HCT116 (cell line): ENCODE measurements around the gene FAM89B. TPM values are rescaled to one million over a fixed set of nuclear protein-coding genes. Genes with fewer than 3 reads are reported as not detected.

Experiments used
- ATAC-seq: fragments of 200-7000 bp; cut with Tn5 transposase; 2 replicates; pipeline ENCODE4 v1.9.1; 2020; ENCODE audit warnings: mild to moderate bottlenecking, moderate library complexity
- BruUV-seq: library from RNA; stranded (reverse); fragments of 400-500 nt; replicated peaks from 2 replicates; lab custom pipeline; 2021; lab: Mats Ljungman, UMichigan
- CTCF ChIA-PET: fragments of 300-600 bp; sonication (Branson Sonifier 250); formaldehyde crosslinking; loops from one replicate; lab custom pipeline; 2021; ENCODE audit warnings: antibody characterized with exemption; lab: Charles Lee
- POLR2A ChIA-PET: fragments of 300-600, 350-600 bp; sonication (Branson Sonifier 250); formaldehyde crosslinking; loops from one replicate; lab custom pipeline; 2021; ENCODE audit warnings: antibody characterized with exemption; lab: Charles Lee
- RAD21 ChIA-PET, 2 experiments: fragments of 300-600 bp; sonication (Branson Sonifier 250); formaldehyde crosslinking; loops; one replicate each; lab custom pipeline; 2023; ENCODE audit warnings: low total read pairs in 2 of 2; ENCODE audit not compliant: uncharacterized antibody in 2 of 2, unreplicated experiment in 2 of 2, low non-redundant PET in 1 of 2; lab: Charles Lee
- DNase-seq: peaks from one replicate; pipeline ENCODE4 v3.0.0-alpha.2; 2010; ENCODE audit warnings: low read depth, low spot score
- H2AFZ ChIP-seq: fragments of 200-600 bp; shearing (Covaris generic), sonication (generic); 2 replicates; pipeline ENCODE4 v1.6.1; 2017; ENCODE audit warnings: low read depth, mixed run types, mixed read lengths, antibody characterized with exemption, low read length; ENCODE audit not compliant: poor library complexity, severe bottlenecking
- H3K27ac ChIP-seq: 2 replicates; pipeline ENCODE4 v1.5.1; 2012; ENCODE audit warnings: low read depth, low read length
- H3K27me3 ChIP-seq: fragments of 200-600 bp; sonication (generic); 2 replicates; pipeline ENCODE4 v1.6.1; 2016; ENCODE audit warnings: mixed run types, low read length, mixed read lengths; ENCODE audit not compliant: insufficient read depth
- H3K36me3 ChIP-seq, 2 experiments: fragments of 200-500 bp in 1 of 2; fragments of 200-600 bp in 1 of 2; sonication (Bioruptor generic) in 1 of 2; sonication (generic) in 1 of 2; 2 replicates each; pipeline versions ENCODE4 v1.5.1 to v1.6.1; 2014 to 2016; ENCODE audit warnings: low read length in 2 of 2, inconsistent platforms in 1 of 2, mixed read lengths in 1 of 2, mixed run types in 1 of 2; ENCODE audit not compliant: insufficient read depth in 2 of 2, control insufficient read depth in 1 of 2
- H3K4me1 ChIP-seq, 2 experiments: fragments of 200-600 bp in 1 of 2; sonication (generic) in 1 of 2; 2 replicates each; pipeline versions ENCODE4 v1.5.1 to v1.6.1; 2012 to 2017; ENCODE audit warnings: low read length in 2 of 2, inconsistent platforms in 1 of 2, mild to moderate bottlenecking in 1 of 2, mixed read lengths in 1 of 2, mixed run types in 1 of 2, moderate library complexity in 1 of 2; ENCODE audit not compliant: insufficient read depth in 2 of 2, control insufficient read depth in 1 of 2
- H3K4me2 ChIP-seq: fragments of 200-600 bp; sonication (generic); 2 replicates; pipeline ENCODE4 v1.6.1; 2017; ENCODE audit warnings: mixed run types, low read length, mixed read lengths
- H3K4me3 ChIP-seq, 2 experiments: fragments of 200-600 bp in 1 of 2; sonication (generic) in 1 of 2; replicated peaks in 1 of 2; 2 replicates each; pipeline ENCODE4 v1.5.1; 2011 to 2016; ENCODE audit warnings: low read length in 2 of 2, control low read depth in 1 of 2, low read depth in 1 of 2, mild to moderate bottlenecking in 1 of 2, mixed read lengths in 1 of 2, mixed run types in 1 of 2
- H3K79me2 ChIP-seq: fragments of 200-600 bp; sonication (generic); 2 replicates; pipeline ENCODE4 v1.6.1; 2017; ENCODE audit warnings: mild to moderate bottlenecking, mixed run types, low read length, moderate library complexity, mixed read lengths; ENCODE audit not compliant: insufficient read depth
- H3K9ac ChIP-seq: fragments of 200-600 bp; sonication (generic); 2 replicates; pipeline ENCODE4 v1.6.1; 2016; ENCODE audit warnings: low read length, mixed read lengths
- H3K9me2 ChIP-seq: fragments of 200-600 bp; sonication (generic), shearing (Covaris generic); 2 replicates; pipeline ENCODE4 v1.6.1; 2017; ENCODE audit warnings: mixed run types, mild to moderate bottlenecking, moderate library complexity; ENCODE audit not compliant: insufficient read depth
- H3K9me3 ChIP-seq, 2 experiments: fragments of 200-500 bp in 1 of 2; fragments of 200-600 bp in 1 of 2; sonication (Bioruptor generic) in 1 of 2; sonication (generic) in 1 of 2; 2 replicates each; pipeline ENCODE4 v1.6.1; 2014 to 2017; ENCODE audit warnings: low read length in 2 of 2, mixed read lengths in 2 of 2, inconsistent platforms in 1 of 2, low read depth in 1 of 2, mild to moderate bottlenecking in 1 of 2, mixed run types in 1 of 2, moderate library complexity in 1 of 2; ENCODE audit not compliant: control insufficient read depth in 1 of 2, insufficient read depth in 1 of 2
- H4K20me1 ChIP-seq: fragments of 200-600 bp; sonication (generic), shearing (Covaris generic); 2 replicates; pipeline ENCODE4 v1.6.1; 2017; ENCODE audit warnings: mixed run types, mild to moderate bottlenecking, moderate library complexity; ENCODE audit not compliant: insufficient read depth
- CEBPB ChIP-seq: IDR thresholded peaks from 2 replicates; pipeline ENCODE4 v1.6.1; 2012; ENCODE audit warnings: low read depth
- EGR1 ChIP-seq: IDR thresholded peaks from 2 replicates; pipeline ENCODE4 v1.6.1; 2012; ENCODE audit warnings: low read depth
- ELF1 ChIP-seq: IDR thresholded peaks from 2 replicates; pipeline ENCODE4 v1.6.1; 2012; ENCODE audit warnings: low read depth, borderline replicate concordance
- EZH2 ChIP-seq: fragments of 200-600 bp; sonication (generic); IDR thresholded peaks from 2 replicates; pipeline ENCODE4 v1.6.1; 2017; ENCODE audit warnings: antibody characterized with exemption, mixed run types
- EZH2phosphoT487 ChIP-seq: fragments of 200-600 bp; IDR thresholded peaks from 2 replicates; pipeline ENCODE4 v1.6.1; 2018; ENCODE audit warnings: antibody characterized with exemption, borderline replicate concordance
- JUND ChIP-seq: IDR thresholded peaks from 2 replicates; pipeline ENCODE4 v1.6.1; 2012
- POLR2A ChIP-seq: IDR thresholded peaks from 2 replicates; pipeline ENCODE4 v1.7.0; 2011; ENCODE audit warnings: borderline replicate concordance; ENCODE audit not compliant: insufficient read depth, insufficient read length; ENCODE audit errors: extremely low read depth
- POLR2AphosphoS5 ChIP-seq: IDR thresholded peaks from 2 replicates; pipeline ENCODE4 v1.6.1; 2011; ENCODE audit warnings: mild to moderate bottlenecking, low read depth, low read length, moderate library complexity
- RAD21 ChIP-seq: IDR thresholded peaks from 2 replicates; pipeline ENCODE4 v1.6.1; 2012; ENCODE audit warnings: low read depth, mild to moderate bottlenecking
- SIN3A ChIP-seq: IDR thresholded peaks from 2 replicates; pipeline ENCODE4 v1.6.1; 2012; ENCODE audit warnings: low read depth
- SP1 ChIP-seq: IDR thresholded peaks from 2 replicates; pipeline ENCODE4 v1.6.1; 2012; ENCODE audit warnings: low read depth
- SRF ChIP-seq: IDR thresholded peaks from 2 replicates; pipeline ENCODE4 v1.6.1; 2012; ENCODE audit warnings: low read depth
- YY1 ChIP-seq: IDR thresholded peaks from 2 replicates; pipeline ENCODE4 v1.6.1; 2011; ENCODE audit warnings: low read length, low read depth, moderate library complexity, mild to moderate bottlenecking; ENCODE audit not compliant: insufficient replicate concordance; ENCODE audit errors: extremely low read depth
- ZFX ChIP-seq: fragments of 450-650 bp; IDR thresholded peaks from 2 replicates; pipeline ENCODE4 v1.6.1; 2017
- ZNF274 ChIP-seq: fragments of 200-500 bp; sonication (Bioruptor generic); IDR thresholded peaks from 2 replicates; pipeline ENCODE4 v1.6.1; 2014; ENCODE audit warnings: mild to moderate bottlenecking, low read depth, low read length, inconsistent platforms
- intact Hi-C: fragments of 100-400 bp; cut with micrococcal nuclease; formaldehyde crosslinking; loops from 2 replicates; pipeline ENCODE4 v1.10.0; 2022
- total RNA-seq: library from RNA; stranded (reverse); gene quantifications from one replicate; pipeline ENCODE4 v1.2.1, GENCODE V29; 2021; ENCODE audit not compliant: unreplicated experiment
- TF ChIP-seq, protein P1 (sequence below): IDR thresholded peaks from 2 replicates; pipeline ENCODE4 v1.6.1; 2012
- TF ChIP-seq, protein P2 (sequence below): IDR thresholded peaks from 2 replicates; pipeline ENCODE4 v1.6.1; 2012
- TF ChIP-seq, protein P3 (sequence below): IDR thresholded peaks from 2 replicates; pipeline ENCODE4 v1.6.1; 2011; ENCODE audit warnings: mild to moderate bottlenecking, low read length, moderate library complexity; ENCODE audit not compliant: insufficient replicate concordance; ENCODE audit errors: extremely low read depth
- TF ChIP-seq, protein P4 (sequence below), 3 experiments: fragments of 200-600 bp in 1 of 3; sonication (generic) in 1 of 3; IDR thresholded peaks in 2 of 3; conservative IDR thresholded peaks in 1 of 3; 2 replicates each; pipeline ENCODE4 v1.5.1; 2012 to 2017; ENCODE audit warnings: low read depth in 2 of 3, low read length in 2 of 3, antibody characterized with exemption in 1 of 3, borderline replicate concordance in 1 of 3, control low read depth in 1 of 3, mild to moderate bottlenecking in 1 of 3, mixed read lengths in 1 of 3, mixed run types in 1 of 3, moderate library complexity in 1 of 3; ENCODE audit not compliant: insufficient read depth in 1 of 3
- TF ChIP-seq, protein P5 (sequence below): IDR thresholded peaks from 2 replicates; pipeline ENCODE4 v1.6.1; 2012; ENCODE audit warnings: low read depth

FAM89B gene
- total RNA-seq, 1 experiment from 2014 or later: 60.0 TPM

DNA sequence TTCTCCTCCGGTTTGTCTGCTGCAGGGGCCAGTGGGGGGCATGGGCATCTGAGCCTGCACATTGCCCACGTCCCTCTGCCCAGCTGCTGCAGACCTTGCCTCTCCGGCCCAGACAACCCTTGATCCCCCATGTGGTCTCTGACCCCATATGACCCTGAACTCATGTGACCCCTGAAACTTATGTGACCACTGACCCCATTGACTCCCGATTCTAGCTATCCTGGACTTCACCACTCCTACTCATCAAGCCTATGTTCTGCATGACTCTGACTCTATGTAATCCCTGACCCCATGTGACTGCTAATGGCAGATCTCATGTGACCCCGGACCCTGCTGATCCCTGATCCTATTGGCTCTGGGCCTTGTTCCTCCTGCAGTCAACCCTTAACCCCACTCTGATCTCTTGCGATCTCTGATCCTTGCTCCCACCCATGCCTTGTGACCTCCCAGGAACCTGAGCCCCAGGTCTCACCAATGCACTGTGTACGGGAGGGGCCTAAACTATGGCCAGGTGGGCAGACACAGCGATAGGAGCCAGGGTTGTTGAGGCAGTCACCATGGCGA is 19.9 kb upstream of the FAM89B start:
- no TSS peak for BruUV-seq
- H3K9ac ChIP-seq: 0 out of 2 replicates have a peak overlapping the region, but pooled peaks have one; percentile 8
- ATAC-seq (no peak), DNase-seq (no peak)
- peak overlapping the region; percentile 70; the same call in 1 of the 2 replicates for H3K27ac ChIP-seq
- no peak overlapping the region for H2AFZ ChIP-seq
- ChIA-PET CTCF (interaction anchor here (0.7 to 3.7 kb wide), 4 partner anchors 8 to 44 kb away, joined by 3 to 25 read pairs (median 6); no protein-coding TSS in a partner anchor), RAD21 (interaction anchor here in 1 of 2 experiments (0.6 kb wide), 1 partner anchor 13 kb away, joined by 3 read pairs; no protein-coding TSS in a partner anchor), POLR2A (interaction anchor here (1.2 to 2.0 kb wide), 4 partner anchors 9 to 18 kb away, joined by 4 to 7 read pairs (median 6); partner anchors contain the start of gene ZNRD2)
- H3K36me3 ChIP-seq: peaks cover 5 to 12% of the 10 kb centered on the region in 2 experiments
- intact Hi-C loops: no loop called here
- H3K27me3 ChIP-seq: no peaks in the 10 kb centered on the region
- H3K4me1 ChIP-seq: peaks cover 60 to 72% of the 10 kb centered on the region in 2 experiments
- H3K4me3 ChIP-seq: no peak overlapping the region
- TF ChIP-seq CEBPB: no peak
- no peak for TF ChIP-seq POLR2A
- TF ChIP-seq, protein P1, sequence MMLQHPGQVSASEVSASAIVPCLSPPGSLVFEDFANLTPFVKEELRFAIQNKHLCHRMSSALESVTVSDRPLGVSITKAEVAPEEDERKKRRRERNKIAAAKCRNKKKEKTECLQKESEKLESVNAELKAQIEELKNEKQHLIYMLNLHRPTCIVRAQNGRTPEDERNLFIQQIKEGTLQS: no peak
- TF ChIP-seq SRF: no peak
- TF ChIP-seq, protein P2, sequence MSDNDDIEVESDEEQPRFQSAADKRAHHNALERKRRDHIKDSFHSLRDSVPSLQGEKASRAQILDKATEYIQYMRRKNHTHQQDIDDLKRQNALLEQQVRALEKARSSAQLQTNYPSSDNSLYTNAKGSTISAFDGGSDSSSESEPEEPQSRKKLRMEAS: no peak
- no peak for TF ChIP-seq ZNF274
- no peak for TF ChIP-seq EGR1
- TF ChIP-seq RAD21: no peak
- TF ChIP-seq, protein P3, sequence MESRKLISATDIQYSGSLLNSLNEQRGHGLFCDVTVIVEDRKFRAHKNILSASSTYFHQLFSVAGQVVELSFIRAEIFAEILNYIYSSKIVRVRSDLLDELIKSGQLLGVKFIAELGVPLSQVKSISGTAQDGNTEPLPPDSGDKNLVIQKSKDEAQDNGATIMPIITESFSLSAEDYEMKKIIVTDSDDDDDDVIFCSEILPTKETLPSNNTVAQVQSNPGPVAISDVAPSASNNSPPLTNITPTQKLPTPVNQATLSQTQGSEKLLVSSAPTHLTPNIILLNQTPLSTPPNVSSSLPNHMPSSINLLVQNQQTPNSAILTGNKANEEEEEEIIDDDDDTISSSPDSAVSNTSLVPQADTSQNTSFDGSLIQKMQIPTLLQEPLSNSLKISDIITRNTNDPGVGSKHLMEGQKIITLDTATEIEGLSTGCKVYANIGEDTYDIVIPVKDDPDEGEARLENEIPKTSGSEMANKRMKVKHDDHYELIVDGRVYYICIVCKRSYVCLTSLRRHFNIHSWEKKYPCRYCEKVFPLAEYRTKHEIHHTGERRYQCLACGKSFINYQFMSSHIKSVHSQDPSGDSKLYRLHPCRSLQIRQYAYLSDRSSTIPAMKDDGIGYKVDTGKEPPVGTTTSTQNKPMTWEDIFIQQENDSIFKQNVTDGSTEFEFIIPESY: no peak
- no peak for TF ChIP-seq SIN3A
- TF ChIP-seq, protein P4, sequence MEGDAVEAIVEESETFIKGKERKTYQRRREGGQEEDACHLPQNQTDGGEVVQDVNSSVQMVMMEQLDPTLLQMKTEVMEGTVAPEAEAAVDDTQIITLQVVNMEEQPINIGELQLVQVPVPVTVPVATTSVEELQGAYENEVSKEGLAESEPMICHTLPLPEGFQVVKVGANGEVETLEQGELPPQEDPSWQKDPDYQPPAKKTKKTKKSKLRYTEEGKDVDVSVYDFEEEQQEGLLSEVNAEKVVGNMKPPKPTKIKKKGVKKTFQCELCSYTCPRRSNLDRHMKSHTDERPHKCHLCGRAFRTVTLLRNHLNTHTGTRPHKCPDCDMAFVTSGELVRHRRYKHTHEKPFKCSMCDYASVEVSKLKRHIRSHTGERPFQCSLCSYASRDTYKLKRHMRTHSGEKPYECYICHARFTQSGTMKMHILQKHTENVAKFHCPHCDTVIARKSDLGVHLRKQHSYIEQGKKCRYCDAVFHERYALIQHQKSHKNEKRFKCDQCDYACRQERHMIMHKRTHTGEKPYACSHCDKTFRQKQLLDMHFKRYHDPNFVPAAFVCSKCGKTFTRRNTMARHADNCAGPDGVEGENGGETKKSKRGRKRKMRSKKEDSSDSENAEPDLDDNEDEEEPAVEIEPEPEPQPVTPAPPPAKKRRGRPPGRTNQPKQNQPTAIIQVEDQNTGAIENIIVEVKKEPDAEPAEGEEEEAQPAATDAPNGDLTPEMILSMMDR (IDR thresholded peaks at IDR 0.05 in 2 of 3, conservative IDR thresholded peaks at IDR 0.05 in 1 of 3; ENCODE audit: borderline replicate concordance in 1 of 3, insufficient read depth in 1 of 3, low read depth in 2 of 3, low read length in 2 of 3): no peak; a peak in 1 of 6 replicates
- no peak for TF ChIP-seq SP1
- TF ChIP-seq ZFX: no peak
- TF ChIP-seq EZH2: no peak
- TF ChIP-seq JUND: no peak
- TF ChIP-seq YY1: no peak
- no peak for TF ChIP-seq ELF1
- TF ChIP-seq POLR2AphosphoS5: no peak
- TF ChIP-seq, protein P5, sequence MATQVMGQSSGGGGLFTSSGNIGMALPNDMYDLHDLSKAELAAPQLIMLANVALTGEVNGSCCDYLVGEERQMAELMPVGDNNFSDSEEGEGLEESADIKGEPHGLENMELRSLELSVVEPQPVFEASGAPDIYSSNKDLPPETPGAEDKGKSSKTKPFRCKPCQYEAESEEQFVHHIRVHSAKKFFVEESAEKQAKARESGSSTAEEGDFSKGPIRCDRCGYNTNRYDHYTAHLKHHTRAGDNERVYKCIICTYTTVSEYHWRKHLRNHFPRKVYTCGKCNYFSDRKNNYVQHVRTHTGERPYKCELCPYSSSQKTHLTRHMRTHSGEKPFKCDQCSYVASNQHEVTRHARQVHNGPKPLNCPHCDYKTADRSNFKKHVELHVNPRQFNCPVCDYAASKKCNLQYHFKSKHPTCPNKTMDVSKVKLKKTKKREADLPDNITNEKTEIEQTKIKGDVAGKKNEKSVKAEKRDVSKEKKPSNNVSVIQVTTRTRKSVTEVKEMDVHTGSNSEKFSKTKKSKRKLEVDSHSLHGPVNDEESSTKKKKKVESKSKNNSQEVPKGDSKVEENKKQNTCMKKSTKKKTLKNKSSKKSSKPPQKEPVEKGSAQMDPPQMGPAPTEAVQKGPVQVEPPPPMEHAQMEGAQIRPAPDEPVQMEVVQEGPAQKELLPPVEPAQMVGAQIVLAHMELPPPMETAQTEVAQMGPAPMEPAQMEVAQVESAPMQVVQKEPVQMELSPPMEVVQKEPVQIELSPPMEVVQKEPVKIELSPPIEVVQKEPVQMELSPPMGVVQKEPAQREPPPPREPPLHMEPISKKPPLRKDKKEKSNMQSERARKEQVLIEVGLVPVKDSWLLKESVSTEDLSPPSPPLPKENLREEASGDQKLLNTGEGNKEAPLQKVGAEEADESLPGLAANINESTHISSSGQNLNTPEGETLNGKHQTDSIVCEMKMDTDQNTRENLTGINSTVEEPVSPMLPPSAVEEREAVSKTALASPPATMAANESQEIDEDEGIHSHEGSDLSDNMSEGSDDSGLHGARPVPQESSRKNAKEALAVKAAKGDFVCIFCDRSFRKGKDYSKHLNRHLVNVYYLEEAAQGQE: no peak
- TF ChIP-seq EZH2phosphoT487: no peak
- H3K4me2 ChIP-seq: peak overlapping the region; percentile 78
- no peaks in the 10 kb centered on the region for H3K9me3 ChIP-seq
- H3K79me2 ChIP-seq: peaks cover 26% of the 10 kb centered on the region
- no peaks in the 10 kb centered on the region for H4K20me1 ChIP-seq
- H3K9me2 ChIP-seq: no peaks in the 10 kb centered on the region
